HepG2 (cell line): ENCODE results near the gene FOSL2. TPM values are rescaled to one million over a fixed set of nuclear protein-coding genes. Genes with fewer than 3 reads are reported as not detected.

Source experiments
- ATAC-seq: fragments of 200-7000 bp; cut with Tn5 transposase; 3 replicates; pipeline ENCODE4 v1.9.1; 2020; ENCODE audit warnings: mild to moderate bottlenecking, moderate library complexity
- BruUV-seq: library from RNA; stranded (reverse); fragments of 400-500 nt; replicated peaks from 2 replicates; lab custom pipeline; 2021; lab: Mats Ljungman, UMichigan
- CTCF ChIA-PET: fragments of 300-600 bp; formaldehyde crosslinking; extraction: SDS; loops from one replicate; lab custom pipeline; 2021; ENCODE audit warnings: low total read pairs, inconsistent platforms, low intra/inter-chr PET ratio; lab: Yijun Ruan, JAX
- POLR2A ChIA-PET: fragments of 350-600 bp; sonication (Branson Sonifier 250); formaldehyde crosslinking; loops from one replicate; lab custom pipeline; 2020; ENCODE audit warnings: antibody characterized with exemption, inconsistent platforms; lab: Yijun Ruan, JAX
- DNase-seq: peaks from one replicate; pipeline ENCODE4 v3.0.0-alpha.2; 2015; ENCODE audit warnings: low spot score
- FAIRE-seq: peaks from 3 replicates; lab custom pipeline; 2011; peaks lifted over from hg19 to GRCh38; lab: Jason Lieb, UNC
- H2AFZ ChIP-seq: one replicate; pipeline ENCODE4 v1.6.1; 2011; ENCODE audit warnings: low read length, inconsistent platforms
- H3K27ac ChIP-seq: fragments of 300-600 bp; 3 replicates; pipeline ENCODE4 v1.8.0; 2011; ENCODE audit warnings: mixed run types, mild to moderate bottlenecking, mixed read lengths, low read length, inconsistent platforms; ENCODE audit not compliant: insufficient read depth; ENCODE audit errors: extremely low read length
- H3K27me3 ChIP-seq, 2 experiments: fragments of 200-600 bp in 1 of 2; 2 replicates in 1 of 2; 3 replicates in 1 of 2; pipeline versions ENCODE4 v1.6.0 to v1.8.0; 2011; ENCODE audit warnings: low read length in 2 of 2, mild to moderate bottlenecking in 2 of 2, moderate library complexity in 2 of 2, inconsistent platforms in 1 of 2; ENCODE audit not compliant: insufficient read depth in 2 of 2, control insufficient read depth in 1 of 2
- H3K36me3 ChIP-seq, 2 experiments: fragments of 200-600 bp in 1 of 2; replicated peaks in 1 of 2; 2 replicates in 1 of 2; 3 replicates in 1 of 2; pipeline versions ENCODE4 v1.5.1 to v1.8.0; 2011; ENCODE audit warnings: low read length in 2 of 2, inconsistent platforms in 1 of 2; ENCODE audit not compliant: insufficient read depth in 2 of 2, control insufficient read depth in 1 of 2
- H3K4me1 ChIP-seq: 2 replicates; pipeline ENCODE4 v1.5.1; 2012; ENCODE audit warnings: low read length, inconsistent platforms; ENCODE audit not compliant: insufficient read depth
- H3K4me2 ChIP-seq: 2 replicates; pipeline ENCODE4 v1.6.0; 2011; ENCODE audit warnings: low read depth, low read length, inconsistent platforms
- H3K4me3 ChIP-seq, 3 experiments: fragments of 200-600 bp in 1 of 3; sonication (generic), shearing (Covaris generic) in 1 of 3; replicated peaks in 1 of 3; 2 replicates each; pipeline ENCODE4 v1.5.1; 2011 to 2016; ENCODE audit warnings: low read length in 3 of 3, inconsistent platforms in 2 of 3, low read depth in 2 of 3, mild to moderate bottlenecking in 2 of 3, control low read depth in 1 of 3, mixed read lengths in 1 of 3; ENCODE audit not compliant: insufficient read depth in 1 of 3
- H3K79me2 ChIP-seq: one replicate; pipeline ENCODE4 v1.6.1; 2011; ENCODE audit warnings: low read length, inconsistent platforms; ENCODE audit not compliant: insufficient read depth
- H3K9ac ChIP-seq: 2 replicates; pipeline ENCODE4 v1.6.0; 2011; ENCODE audit warnings: mild to moderate bottlenecking, low read depth, low read length, inconsistent platforms; ENCODE audit not compliant: insufficient read depth
- H3K9me3 ChIP-seq: 2 replicates; pipeline ENCODE4 v1.5.1; 2012; ENCODE audit warnings: mild to moderate bottlenecking, low read length
- H4K20me1 ChIP-seq: 2 replicates; pipeline ENCODE4 v1.6.0; 2011; ENCODE audit warnings: inconsistent platforms, mild to moderate bottlenecking, low read length, moderate library complexity; ENCODE audit not compliant: insufficient read depth
- ETS1 ChIP-seq: sonication (generic); formaldehyde crosslinking; IDR thresholded peaks from 2 replicates; pipeline ENCODE4 v1.4.0; 2020; ENCODE audit warnings: missing genetic modification reagents
- FOXK1 ChIP-seq: sonication (generic); formaldehyde crosslinking; IDR thresholded peaks from 2 replicates; pipeline ENCODE4 v1.4.0; 2020; ENCODE audit warnings: low read depth, missing genetic modification reagents, borderline replicate concordance
- HMG20B ChIP-seq: conservative IDR thresholded peaks from 2 replicates; pipeline ENCODE4 v1.6.1; 2016; ENCODE audit warnings: missing genetic modification reagents, missing compliant biosample characterization
- KDM3A ChIP-seq: IDR thresholded peaks from 2 replicates; pipeline ENCODE4 v1.6.1; 2018; ENCODE audit warnings: low read depth, missing compliant biosample characterization
- KLF13 ChIP-seq: sonication (generic); formaldehyde crosslinking; IDR thresholded peaks from 2 replicates; pipeline ENCODE4 v1.4.0; 2020; ENCODE audit warnings: mild to moderate bottlenecking, missing genetic modification reagents
- MYPOP ChIP-seq: sonication (generic); formaldehyde crosslinking; IDR thresholded peaks from 2 replicates; pipeline ENCODE4 v1.8.1; 2023; ENCODE audit warnings: mild to moderate bottlenecking, moderate library complexity, missing genetic modification reagents
- SAP130 ChIP-seq: IDR thresholded peaks from 2 replicates; pipeline ENCODE4 v1.6.1; 2016; ENCODE audit warnings: low read depth
- SCMH1 ChIP-seq: sonication (generic); formaldehyde crosslinking; IDR thresholded peaks from 2 replicates; pipeline ENCODE4 v1.9.0; 2021; ENCODE audit warnings: missing genetic modification reagents, mild to moderate bottlenecking, borderline replicate concordance
- SKI ChIP-seq: fragments of 450-650 bp; IDR thresholded peaks from one replicate; pipeline ENCODE4 v1.6.1; 2018; ENCODE audit warnings: mild to moderate bottlenecking; ENCODE audit not compliant: partially characterized antibody
- TFE3 ChIP-seq: IDR thresholded peaks from 2 replicates; pipeline ENCODE4 v1.6.1; 2016
- ZNF205 ChIP-seq: IDR thresholded peaks from 2 replicates; pipeline ENCODE4 v1.6.1; 2018; ENCODE audit warnings: missing biosample characterization, missing genetic modification reagents
- ZNF7 ChIP-seq: IDR thresholded peaks from 2 replicates; pipeline ENCODE4 v1.6.1; 2016; ENCODE audit warnings: missing biosample characterization, missing genetic modification reagents
- WGBS: methylation state at CpG from one replicate; pipeline ENCODE4 v1.1.6; 2017; ENCODE audit warnings: low lambda C conversion rate; 5-methylcytosine and 5-hydroxymethylcytosine counted together
- in situ Hi-C: cut with HindIII; loops from 2 replicates; pipeline ENCODE4 v1.10.0; 2017; ENCODE audit warnings: low pct_unique_long_range_greater_than_20kb; ENCODE audit not compliant: extremely low pct_ligation_motif_present
- intact Hi-C: fragments of 100-400 bp; cut with micrococcal nuclease; formaldehyde crosslinking; loops from one replicate; pipeline ENCODE4 v1.10.0; 2022; ENCODE audit not compliant: unreplicated experiment
- polyA plus RNA-seq, 8 experiments: library from polyadenylated mRNA; depleted of rRNA in 3 of 8; stranded (reverse) in 7 of 8; unstranded in 1 of 8; fragments of >200 nt; fragmentation: Illumina TruSeq in 4 of 8; extraction: Trizol in 4 of 8; gene quantifications; 2 replicates each; pipeline versions ENCODE4 v1.2.1 to v1.2.3, GENCODE V29; 2011 to 2016; ENCODE audit warnings: low read depth in 4 of 8, missing spikeins in 1 of 8, mixed read lengths in 1 of 8; ENCODE audit not compliant: insufficient read depth in 1 of 8
- total RNA-seq, 5 experiments: library from RNA; depleted of rRNA; stranded (reverse); fragments of >200 nt; fragmentation: Illumina TruSeq; extraction: Trizol; gene quantifications; 2 replicates each; pipeline ENCODE4 v1.2.3, GENCODE V29; 2016; ENCODE audit warnings: low read depth in 1 of 5
- TF ChIP-seq, protein P1 (sequence below), 2 experiments: sonication (generic) in 1 of 2; formaldehyde crosslinking in 1 of 2; IDR thresholded peaks; 2 replicates each; pipeline versions ENCODE4 v1.5.1 to v1.6.1; 2011 to 2020; ENCODE audit warnings: borderline replicate concordance in 1 of 2, low read depth in 1 of 2, low read length in 1 of 2, mild to moderate bottlenecking in 1 of 2, missing genetic modification reagents in 1 of 2, moderate library complexity in 1 of 2
- TF ChIP-seq, protein P2 (sequence below): sonication (generic); formaldehyde crosslinking; IDR thresholded peaks from 2 replicates; pipeline ENCODE4 v1.5.1; 2020; ENCODE audit warnings: missing genetic modification reagents, mild to moderate bottlenecking, borderline replicate concordance

FOSL2 gene
- total and polyA plus RNA-seq, 2 of the 13 experiments (the other 11 are each of a cell fraction or from before 2014, with no cell fraction given), result 3.4 to 18.1 TPM

GRCh38 chr2:28446531-28446930 is 53.9 kb downstream of the FOSL2 start (continued):
- TF ChIP-seq, protein P1, sequence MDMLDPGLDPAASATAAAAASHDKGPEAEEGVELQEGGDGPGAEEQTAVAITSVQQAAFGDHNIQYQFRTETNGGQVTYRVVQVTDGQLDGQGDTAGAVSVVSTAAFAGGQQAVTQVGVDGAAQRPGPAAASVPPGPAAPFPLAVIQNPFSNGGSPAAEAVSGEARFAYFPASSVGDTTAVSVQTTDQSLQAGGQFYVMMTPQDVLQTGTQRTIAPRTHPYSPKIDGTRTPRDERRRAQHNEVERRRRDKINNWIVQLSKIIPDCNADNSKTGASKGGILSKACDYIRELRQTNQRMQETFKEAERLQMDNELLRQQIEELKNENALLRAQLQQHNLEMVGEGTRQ (IDR thresholded peaks at IDR 0.05; ENCODE audit: low read depth, low read length), result no peak
- TF ChIP-seq, protein P1 (CRISPR knock-in tag; IDR thresholded peaks at IDR 0.05; ENCODE audit: borderline replicate concordance), result no peak
- no peak for TF ChIP-seq FOXK1 (CRISPR knock-in tag)

GRCh38 chr2:28447086-28447485 is 54.4 kb downstream of the FOSL2 start:
- Histone ChIP-seq H3K27me3 (peaks cover 0 to 25% of the 10 kb centered on the region in 2 experiments; a peak in 3 of 5 replicates), H3K4me2 (no peak overlapping the region), H3K4me1 (no peaks in the 10 kb centered on the region), H3K9me3 (no peaks in the 10 kb centered on the region), H3K79me2 (no peaks in the 10 kb centered on the region), H3K36me3 (no peaks in the 10 kb centered on the region), H2AFZ (no peak overlapping the region), H3K4me3 (no peak overlapping the region), H4K20me1 (no peaks in the 10 kb centered on the region), H3K9ac (no peak overlapping the region), H3K27ac (no peak overlapping the region)
- WGBS, result 14% methylated on average over 3 of the region's 3 CpGs
- ChIA-PET POLR2A (interaction anchor here (1.7 kb wide), 1 partner anchor 10 kb away, joined by 5 read pairs; no protein-coding TSS in a partner anchor), CTCF (no interaction called here)
- FAIRE-seq (no peak), ATAC-seq (no peak), DNase-seq (no peak)
- intact Hi-C loops (no loop called here), in situ Hi-C loops (no loop called here)
- no TSS peak for BruUV-seq
- TF ChIP-seq, protein P2, sequence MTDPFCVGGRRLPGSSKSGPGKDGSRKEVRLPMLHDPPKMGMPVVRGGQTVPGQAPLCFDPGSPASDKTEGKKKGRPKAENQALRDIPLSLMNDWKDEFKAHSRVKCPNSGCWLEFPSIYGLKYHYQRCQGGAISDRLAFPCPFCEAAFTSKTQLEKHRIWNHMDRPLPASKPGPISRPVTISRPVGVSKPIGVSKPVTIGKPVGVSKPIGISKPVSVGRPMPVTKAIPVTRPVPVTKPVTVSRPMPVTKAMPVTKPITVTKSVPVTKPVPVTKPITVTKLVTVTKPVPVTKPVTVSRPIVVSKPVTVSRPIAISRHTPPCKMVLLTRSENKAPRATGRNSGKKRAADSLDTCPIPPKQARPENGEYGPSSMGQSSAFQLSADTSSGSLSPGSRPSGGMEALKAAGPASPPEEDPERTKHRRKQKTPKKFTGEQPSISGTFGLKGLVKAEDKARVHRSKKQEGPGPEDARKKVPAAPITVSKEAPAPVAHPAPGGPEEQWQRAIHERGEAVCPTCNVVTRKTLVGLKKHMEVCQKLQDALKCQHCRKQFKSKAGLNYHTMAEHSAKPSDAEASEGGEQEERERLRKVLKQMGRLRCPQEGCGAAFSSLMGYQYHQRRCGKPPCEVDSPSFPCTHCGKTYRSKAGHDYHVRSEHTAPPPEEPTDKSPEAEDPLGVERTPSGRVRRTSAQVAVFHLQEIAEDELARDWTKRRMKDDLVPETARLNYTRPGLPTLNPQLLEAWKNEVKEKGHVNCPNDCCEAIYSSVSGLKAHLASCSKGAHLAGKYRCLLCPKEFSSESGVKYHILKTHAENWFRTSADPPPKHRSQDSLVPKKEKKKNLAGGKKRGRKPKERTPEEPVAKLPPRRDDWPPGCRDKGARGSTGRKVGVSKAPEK (CRISPR knock-in tag), result no peak
- TF ChIP-seq TFE3 (no peak), SCMH1 (no peak), KDM3A (no peak), KLF13 (CRISPR knock-in tag) (no peak), SKI (no peak), HMG20B (no peak), MYPOP (no peak), ZNF7 (CRISPR knock-in tag) (no peak), SAP130 (CRISPR knock-in tag) (no peak), ETS1 (CRISPR knock-in tag) (no peak), ZNF205 (CRISPR knock-in tag) (no peak)
